SK-N-SH (cell line): Measurements from ENCODE around the gene FAM107B. TPM values are rescaled to one million over a fixed set of nuclear protein-coding genes. Genes with fewer than 3 reads are reported as not detected.

ENCODE experiments used
- CTCF ChIA-PET: fragments of 300-600, 350-600 bp; formaldehyde crosslinking; extraction: SDS; loops from one replicate; lab custom pipeline; 2021; lab: Yijun Ruan, JAX
- POLR2A ChIA-PET: fragments of 350-600 bp; sonication (Branson Sonifier 250); formaldehyde crosslinking; extraction: SDS; loops from one replicate; lab custom pipeline; 2020; ENCODE audit warnings: antibody characterized with exemption, inconsistent platforms; lab: Yijun Ruan, JAX
- DNase-seq: peaks from one replicate; pipeline ENCODE4 v3.0.0; 2012
- H2AFZ ChIP-seq: fragments of 200-600 bp; sonication (generic); 2 replicates; pipeline ENCODE4 v1.8.1; 2016; ENCODE audit warnings: antibody characterized with exemption, mild to moderate bottlenecking, low read depth
- H3F3A ChIP-seq: fragments of 200-600 bp; sonication (generic); replicated peaks from 2 replicates; pipeline ENCODE3; 2016; ENCODE audit warnings: antibody characterized with exemption, mild to moderate bottlenecking; ENCODE audit not compliant: insufficient read depth
- H3K27ac ChIP-seq, 2 experiments: fragments of 200-500 bp in 1 of 2; fragments of 200-600 bp in 1 of 2; sonication (Bioruptor generic) in 1 of 2; sonication (generic), shearing (Covaris generic) in 1 of 2; 2 replicates each; pipeline versions ENCODE4 v1.5.1 to v1.6.1; 2014 to 2016; ENCODE audit warnings: low read depth in 2 of 2, inconsistent platforms in 1 of 2, low read length in 1 of 2, mild to moderate bottlenecking in 1 of 2, mixed read lengths in 1 of 2
- H3K27me3 ChIP-seq: fragments of 200-600 bp; sonication (generic), shearing (Covaris generic); 2 replicates; pipeline ENCODE4 v1.6.1; 2016; ENCODE audit warnings: mixed run types; ENCODE audit not compliant: insufficient read depth
- H3K36me3 ChIP-seq, 2 experiments: fragments of 200-500 bp in 1 of 2; fragments of 200-600 bp in 1 of 2; sonication (Bioruptor generic) in 1 of 2; sonication (generic) in 1 of 2; replicated peaks in 1 of 2; 2 replicates each; pipeline versions ENCODE3 to v1.5.1; 2014 to 2016; ENCODE audit warnings: low read length in 1 of 2, mild to moderate bottlenecking in 1 of 2; ENCODE audit not compliant: insufficient read depth in 2 of 2, control insufficient read depth in 1 of 2
- H3K4me1 ChIP-seq, 2 experiments: fragments of 200-500 bp in 1 of 2; fragments of 200-600 bp in 1 of 2; sonication (Bioruptor generic) in 1 of 2; sonication (generic), shearing (Covaris generic) in 1 of 2; 2 replicates each; pipeline versions ENCODE4 v1.5.1 to v1.6.1; 2014 to 2016; ENCODE audit warnings: low read depth in 1 of 2, low read length in 1 of 2, mixed run types in 1 of 2; ENCODE audit not compliant: insufficient read depth in 2 of 2, control insufficient read depth in 1 of 2
- H3K4me2 ChIP-seq: fragments of 200-600 bp; sonication (generic), shearing (Covaris generic); 2 replicates; pipeline ENCODE4 v1.6.1; 2017; ENCODE audit warnings: mixed run types
- H3K4me3 ChIP-seq, 2 experiments: fragments of 200-500 bp in 1 of 2; fragments of 200-600 bp in 1 of 2; sonication (Bioruptor generic) in 1 of 2; sonication (generic), shearing (Covaris generic) in 1 of 2; 2 replicates each; pipeline versions ENCODE4 v1.5.1 to v1.8.1; 2014 to 2016; ENCODE audit warnings: low read depth in 2 of 2, inconsistent platforms in 1 of 2, low read length in 1 of 2, mild to moderate bottlenecking in 1 of 2, mixed read lengths in 1 of 2, moderate library complexity in 1 of 2
- H3K79me2 ChIP-seq: fragments of 200-600 bp; sonication (generic); 2 replicates; pipeline ENCODE4 v1.8.1; 2017; ENCODE audit warnings: mild to moderate bottlenecking; ENCODE audit not compliant: insufficient read depth
- H3K9ac ChIP-seq: fragments of 200-600 bp; sonication (generic); 2 replicates; pipeline ENCODE4 v1.6.1; 2017; ENCODE audit warnings: mixed run types
- H3K9me2 ChIP-seq: fragments of 200-600 bp; sonication (generic); 2 replicates; pipeline ENCODE4 v1.6.1; 2017; ENCODE audit warnings: mixed run types
- H3K9me3 ChIP-seq: fragments of 200-600 bp; sonication (generic); 2 replicates; pipeline ENCODE4 v1.6.1; 2017; ENCODE audit warnings: mixed run types, mild to moderate bottlenecking, moderate library complexity
- H4K20me1 ChIP-seq: fragments of 200-600 bp; sonication (generic); 2 replicates; pipeline ENCODE4 v1.6.1; 2017; ENCODE audit warnings: mild to moderate bottlenecking, mixed run types; ENCODE audit not compliant: insufficient read depth
- ELF1 ChIP-seq: IDR thresholded peaks from 2 replicates; pipeline ENCODE4 v1.4.0; 2012
- EP300 ChIP-seq, 2 experiments: IDR thresholded peaks; 2 replicates each; pipeline versions ENCODE4 v1.4.0 to v1.6.1; 2012; ENCODE audit warnings: borderline replicate concordance in 1 of 2, low read depth in 1 of 2, low read length in 1 of 2
- FOSL2 ChIP-seq: IDR thresholded peaks from 2 replicates; pipeline ENCODE4 v1.4.0; 2012; ENCODE audit warnings: low read depth, mild to moderate bottlenecking, moderate library complexity, borderline replicate concordance
- JUND ChIP-seq: IDR thresholded peaks from 2 replicates; pipeline ENCODE4 v1.4.0; 2012
- RCOR1 ChIP-seq: fragments of 150-350 bp; IDR thresholded peaks from 2 replicates; pipeline ENCODE4 v1.6.1; 2017; ENCODE audit warnings: antibody characterized with exemption, low read length
- SIN3A ChIP-seq: IDR thresholded peaks from 2 replicates; pipeline ENCODE4 v1.6.1; 2012; ENCODE audit warnings: low read depth, mild to moderate bottlenecking, low read length, moderate library complexity, borderline replicate concordance
- TCF12 ChIP-seq: IDR thresholded peaks from 2 replicates; pipeline ENCODE4 v1.4.0; 2012
- WGBS: methylation state at CpG from one replicate; pipeline ENCODE4 v1.1.6; 2017; ENCODE audit warnings: low lambda C conversion rate; 5-methylcytosine and 5-hydroxymethylcytosine counted together
- polyA plus RNA-seq, 3 experiments: library from polyadenylated mRNA; depleted of rRNA; stranded (reverse); fragments of >200 nt; gene quantifications; 2 replicates each; pipeline ENCODE4 v1.2.3, GENCODE V29; 2012
- TF ChIP-seq, protein P1 (sequence below): IDR thresholded peaks from 2 replicates; pipeline ENCODE4; 2012
- TF ChIP-seq, protein P2 (sequence below): fragments of 150-350 bp; IDR thresholded peaks from 2 replicates; pipeline ENCODE4 v1.6.1; 2016; ENCODE audit warnings: mild to moderate bottlenecking, low read depth, low read length
- TF ChIP-seq, protein P3 (sequence below): IDR thresholded peaks from 2 replicates; pipeline ENCODE4 v1.4.0; 2012; ENCODE audit warnings: low read depth, borderline replicate concordance
- TF ChIP-seq, protein P4 (sequence below): IDR thresholded peaks from 2 replicates; pipeline ENCODE4 v1.4.0; 2012; ENCODE audit warnings: low read depth
- TF ChIP-seq, protein P5 (sequence below): fragments of 200-600 bp; sonication (generic); IDR thresholded peaks from 2 replicates; pipeline ENCODE4 v1.6.1; 2017; ENCODE audit warnings: antibody characterized with exemption, mild to moderate bottlenecking, moderate library complexity

FAM107B gene
- polyA plus RNA-seq, 1 of the 3 experiments (the other 2 are of a cell fraction) = 1.0 TPM

DNA sequence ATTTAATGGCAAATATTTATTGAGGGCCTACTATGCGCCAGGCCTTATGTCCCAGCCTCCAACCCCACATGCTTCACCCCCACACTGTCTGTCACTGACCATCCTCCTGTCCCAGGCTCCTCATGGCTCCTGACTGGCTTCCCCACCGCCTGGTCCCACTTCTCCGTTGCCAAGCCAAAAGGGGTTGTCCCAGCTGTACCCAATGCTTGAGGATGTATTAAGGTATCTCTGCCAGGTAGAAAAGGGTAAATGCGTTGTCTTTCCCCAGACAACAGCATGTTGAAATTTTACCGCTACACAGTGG is 275.1 kb downstream of the FAM107B start:
- no peak overlapping the region for H3K9ac ChIP-seq
- ChIA-PET POLR2A (no interaction called here), CTCF (interaction anchor here (0.5 to 3.7 kb wide), 22 partner anchors 8 to 607 kb away, joined by 3 to 28 read pairs (median 4); partner anchors contain the start of gene DCLRE1C)
- no peak overlapping the region for H3K4me3 ChIP-seq
- H3F3A ChIP-seq = no peaks in the 10 kb centered on the region
- DNase-seq = no peak
- no peaks in the 10 kb centered on the region for H3K9me2 ChIP-seq
- no peak overlapping the region for H3K27ac ChIP-seq
- TF ChIP-seq, protein P1, sequence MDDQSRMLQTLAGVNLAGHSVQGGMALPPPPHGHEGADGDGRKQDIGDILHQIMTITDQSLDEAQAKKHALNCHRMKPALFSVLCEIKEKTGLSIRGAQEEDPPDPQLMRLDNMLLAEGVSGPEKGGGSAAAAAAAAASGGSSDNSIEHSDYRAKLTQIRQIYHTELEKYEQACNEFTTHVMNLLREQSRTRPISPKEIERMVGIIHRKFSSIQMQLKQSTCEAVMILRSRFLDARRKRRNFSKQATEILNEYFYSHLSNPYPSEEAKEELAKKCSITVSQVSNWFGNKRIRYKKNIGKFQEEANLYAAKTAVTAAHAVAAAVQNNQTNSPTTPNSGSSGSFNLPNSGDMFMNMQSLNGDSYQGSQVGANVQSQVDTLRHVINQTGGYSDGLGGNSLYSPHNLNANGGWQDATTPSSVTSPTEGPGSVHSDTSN = no peak
- TF ChIP-seq, all 33 proteins: peak for 0
- Histone ChIP-seq H3K4me2 (no peak overlapping the region), H3K27me3 (no peaks in the 10 kb centered on the region), H3K9me3 (no peaks in the 10 kb centered on the region), H3K36me3 (no peaks in the 10 kb centered on the region), H4K20me1 (no peaks in the 10 kb centered on the region), H2AFZ (no peak overlapping the region), H3K4me1 (no peaks in the 10 kb centered on the region), H3K79me2 (no peaks in the 10 kb centered on the region)
- 79% methylated on average over 5 of the region's 5 CpGs for WGBS

DNA sequence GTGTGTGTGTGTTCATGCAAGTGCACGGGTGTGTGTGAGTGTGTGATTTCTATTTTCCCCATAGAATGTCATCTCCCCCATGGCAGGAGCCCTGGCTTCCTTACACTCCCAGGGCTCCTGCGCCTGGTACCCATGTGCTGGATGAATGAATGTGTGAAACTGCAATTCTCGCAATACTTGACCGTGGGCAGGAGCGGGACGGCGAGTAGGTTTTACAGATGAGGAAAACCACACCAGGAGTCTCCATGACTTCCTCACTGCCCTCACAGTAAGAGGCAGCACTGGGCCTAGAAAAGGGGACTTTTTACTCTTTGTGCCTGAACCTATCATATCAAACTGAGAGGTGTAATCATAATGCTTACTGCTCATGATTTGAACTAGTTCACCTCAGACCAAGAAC is 276.4 kb downstream of the FAM107B start:
- no peak for TF ChIP-seq FOSL2
- no peak for TF ChIP-seq SIN3A
- TF ChIP-seq, protein P2, sequence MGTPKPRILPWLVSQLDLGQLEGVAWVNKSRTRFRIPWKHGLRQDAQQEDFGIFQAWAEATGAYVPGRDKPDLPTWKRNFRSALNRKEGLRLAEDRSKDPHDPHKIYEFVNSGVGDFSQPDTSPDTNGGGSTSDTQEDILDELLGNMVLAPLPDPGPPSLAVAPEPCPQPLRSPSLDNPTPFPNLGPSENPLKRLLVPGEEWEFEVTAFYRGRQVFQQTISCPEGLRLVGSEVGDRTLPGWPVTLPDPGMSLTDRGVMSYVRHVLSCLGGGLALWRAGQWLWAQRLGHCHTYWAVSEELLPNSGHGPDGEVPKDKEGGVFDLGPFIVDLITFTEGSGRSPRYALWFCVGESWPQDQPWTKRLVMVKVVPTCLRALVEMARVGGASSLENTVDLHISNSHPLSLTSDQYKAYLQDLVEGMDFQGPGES = no peak
- TF ChIP-seq RCOR1 = no peak
- TF ChIP-seq, protein P3, sequence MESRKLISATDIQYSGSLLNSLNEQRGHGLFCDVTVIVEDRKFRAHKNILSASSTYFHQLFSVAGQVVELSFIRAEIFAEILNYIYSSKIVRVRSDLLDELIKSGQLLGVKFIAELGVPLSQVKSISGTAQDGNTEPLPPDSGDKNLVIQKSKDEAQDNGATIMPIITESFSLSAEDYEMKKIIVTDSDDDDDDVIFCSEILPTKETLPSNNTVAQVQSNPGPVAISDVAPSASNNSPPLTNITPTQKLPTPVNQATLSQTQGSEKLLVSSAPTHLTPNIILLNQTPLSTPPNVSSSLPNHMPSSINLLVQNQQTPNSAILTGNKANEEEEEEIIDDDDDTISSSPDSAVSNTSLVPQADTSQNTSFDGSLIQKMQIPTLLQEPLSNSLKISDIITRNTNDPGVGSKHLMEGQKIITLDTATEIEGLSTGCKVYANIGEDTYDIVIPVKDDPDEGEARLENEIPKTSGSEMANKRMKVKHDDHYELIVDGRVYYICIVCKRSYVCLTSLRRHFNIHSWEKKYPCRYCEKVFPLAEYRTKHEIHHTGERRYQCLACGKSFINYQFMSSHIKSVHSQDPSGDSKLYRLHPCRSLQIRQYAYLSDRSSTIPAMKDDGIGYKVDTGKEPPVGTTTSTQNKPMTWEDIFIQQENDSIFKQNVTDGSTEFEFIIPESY = no peak
- Histone ChIP-seq H3K9ac (no peak overlapping the region), H3K27ac (no peak overlapping the region), H2AFZ (no peak overlapping the region), H3F3A (no peaks in the 10 kb centered on the region), H3K36me3 (no peaks in the 10 kb centered on the region), H3K9me3 (no peaks in the 10 kb centered on the region), H3K4me2 (no peak overlapping the region), H4K20me1 (no peaks in the 10 kb centered on the region), H3K27me3 (no peaks in the 10 kb centered on the region), H3K9me2 (no peaks in the 10 kb centered on the region), H3K79me2 (no peaks in the 10 kb centered on the region), H3K4me1 (no peaks in the 10 kb centered on the region), H3K4me3 (no peak overlapping the region)
- no peak for DNase-seq
- WGBS = 86% methylated on average over 7 of the region's 7 CpGs
- POLR2A ChIA-PET = no interaction called here
- CTCF ChIA-PET = interaction anchor here (0.8 to 3.7 kb wide), 17 partner anchors 10 to 608 kb away, joined by 3 to 28 read pairs (median 4); no protein-coding TSS in a partner anchor

DNA sequence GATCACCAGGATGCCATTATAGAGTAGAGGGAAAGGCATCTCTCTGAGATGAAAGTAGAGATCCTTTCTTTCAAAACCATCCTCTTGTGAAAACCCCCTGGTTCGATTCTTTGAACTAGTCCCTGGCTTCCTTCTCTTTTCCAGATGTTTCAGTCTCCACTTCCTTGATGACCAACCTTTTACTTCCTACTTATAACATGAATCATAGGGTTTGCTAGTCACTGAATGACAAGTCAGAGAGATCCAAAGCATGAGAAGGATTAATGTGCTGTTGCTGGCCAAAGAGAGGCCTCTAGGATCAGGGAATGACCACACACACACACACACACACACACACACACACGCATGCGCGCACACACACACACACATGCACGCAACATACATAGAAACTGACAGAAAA is 282.9 kb downstream of the FAM107B start:
- Histone ChIP-seq H3K36me3 (no peaks in the 10 kb centered on the region), H3K27me3 (no peaks in the 10 kb centered on the region), H4K20me1 (no peaks in the 10 kb centered on the region), H3K4me2 (no peak overlapping the region), H3K27ac (no peak overlapping the region), H2AFZ (no peak overlapping the region), H3K9ac (no peak overlapping the region), H3K79me2 (no peaks in the 10 kb centered on the region), H3K4me3 (no peak overlapping the region), H3K9me3 (no peaks in the 10 kb centered on the region), H3F3A (no peaks in the 10 kb centered on the region), H3K9me2 (no peaks in the 10 kb centered on the region), H3K4me1 (no peaks in the 10 kb centered on the region)
- no peak for DNase-seq
- ChIA-PET CTCF (interaction anchor here (1.2 kb wide), 1 partner anchor 615 kb away, joined by 3 read pairs; no protein-coding TSS in a partner anchor), POLR2A (no interaction called here)
- 68% methylated on average over 5 of the region's 5 CpGs for WGBS
- TF ChIP-seq TCF12 = no peak
- TF ChIP-seq ELF1 = no peak
- TF ChIP-seq, protein P4, sequence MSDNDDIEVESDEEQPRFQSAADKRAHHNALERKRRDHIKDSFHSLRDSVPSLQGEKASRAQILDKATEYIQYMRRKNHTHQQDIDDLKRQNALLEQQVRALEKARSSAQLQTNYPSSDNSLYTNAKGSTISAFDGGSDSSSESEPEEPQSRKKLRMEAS = no peak
- TF ChIP-seq, protein P5, sequence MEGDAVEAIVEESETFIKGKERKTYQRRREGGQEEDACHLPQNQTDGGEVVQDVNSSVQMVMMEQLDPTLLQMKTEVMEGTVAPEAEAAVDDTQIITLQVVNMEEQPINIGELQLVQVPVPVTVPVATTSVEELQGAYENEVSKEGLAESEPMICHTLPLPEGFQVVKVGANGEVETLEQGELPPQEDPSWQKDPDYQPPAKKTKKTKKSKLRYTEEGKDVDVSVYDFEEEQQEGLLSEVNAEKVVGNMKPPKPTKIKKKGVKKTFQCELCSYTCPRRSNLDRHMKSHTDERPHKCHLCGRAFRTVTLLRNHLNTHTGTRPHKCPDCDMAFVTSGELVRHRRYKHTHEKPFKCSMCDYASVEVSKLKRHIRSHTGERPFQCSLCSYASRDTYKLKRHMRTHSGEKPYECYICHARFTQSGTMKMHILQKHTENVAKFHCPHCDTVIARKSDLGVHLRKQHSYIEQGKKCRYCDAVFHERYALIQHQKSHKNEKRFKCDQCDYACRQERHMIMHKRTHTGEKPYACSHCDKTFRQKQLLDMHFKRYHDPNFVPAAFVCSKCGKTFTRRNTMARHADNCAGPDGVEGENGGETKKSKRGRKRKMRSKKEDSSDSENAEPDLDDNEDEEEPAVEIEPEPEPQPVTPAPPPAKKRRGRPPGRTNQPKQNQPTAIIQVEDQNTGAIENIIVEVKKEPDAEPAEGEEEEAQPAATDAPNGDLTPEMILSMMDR = no peak
- TF ChIP-seq, protein P3 = no peak
- no peak for TF ChIP-seq JUND
- no peak for TF ChIP-seq EP300 (IDR thresholded peaks at IDR 0.05; ENCODE audit: borderline replicate concordance in 1 of 2, low read depth in 1 of 2, low read length in 1 of 2)
